SK-N-SH (cell line): ENCODE results near the gene WRAP73. TPM values are rescaled to one million over a fixed set of nuclear protein-coding genes. Genes with fewer than 3 reads are reported as not detected.

Source experiments
- CTCF ChIA-PET: fragments of 300-600, 350-600 bp; formaldehyde crosslinking; extraction: SDS; loops from one replicate; lab custom pipeline; 2021; lab: Yijun Ruan, JAX
- POLR2A ChIA-PET: fragments of 350-600 bp; sonication (Branson Sonifier 250); formaldehyde crosslinking; extraction: SDS; loops from one replicate; lab custom pipeline; 2020; ENCODE audit warnings: antibody characterized with exemption, inconsistent platforms; lab: Yijun Ruan, JAX
- DNase-seq: peaks from one replicate; pipeline ENCODE4 v3.0.0; 2012
- H2AFZ ChIP-seq: fragments of 200-600 bp; sonication (generic); 2 replicates; pipeline ENCODE4 v1.8.1; 2016; ENCODE audit warnings: antibody characterized with exemption, mild to moderate bottlenecking, low read depth
- H3F3A ChIP-seq: fragments of 200-600 bp; sonication (generic); replicated peaks from 2 replicates; pipeline ENCODE3; 2016; ENCODE audit warnings: antibody characterized with exemption, mild to moderate bottlenecking; ENCODE audit not compliant: insufficient read depth
- H3K27ac ChIP-seq, 2 experiments: fragments of 200-500 bp in 1 of 2; fragments of 200-600 bp in 1 of 2; sonication (Bioruptor generic) in 1 of 2; sonication (generic), shearing (Covaris generic) in 1 of 2; 2 replicates each; pipeline versions ENCODE4 v1.5.1 to v1.6.1; 2014 to 2016; ENCODE audit warnings: low read depth in 2 of 2, inconsistent platforms in 1 of 2, low read length in 1 of 2, mild to moderate bottlenecking in 1 of 2, mixed read lengths in 1 of 2
- H3K27me3 ChIP-seq: fragments of 200-600 bp; sonication (generic), shearing (Covaris generic); 2 replicates; pipeline ENCODE4 v1.6.1; 2016; ENCODE audit warnings: mixed run types; ENCODE audit not compliant: insufficient read depth
- H3K36me3 ChIP-seq, 2 experiments: fragments of 200-500 bp in 1 of 2; fragments of 200-600 bp in 1 of 2; sonication (Bioruptor generic) in 1 of 2; sonication (generic) in 1 of 2; replicated peaks in 1 of 2; 2 replicates each; pipeline versions ENCODE3 to v1.5.1; 2014 to 2016; ENCODE audit warnings: low read length in 1 of 2, mild to moderate bottlenecking in 1 of 2; ENCODE audit not compliant: insufficient read depth in 2 of 2, control insufficient read depth in 1 of 2
- H3K4me1 ChIP-seq, 2 experiments: fragments of 200-500 bp in 1 of 2; fragments of 200-600 bp in 1 of 2; sonication (Bioruptor generic) in 1 of 2; sonication (generic), shearing (Covaris generic) in 1 of 2; 2 replicates each; pipeline versions ENCODE4 v1.5.1 to v1.6.1; 2014 to 2016; ENCODE audit warnings: low read depth in 1 of 2, low read length in 1 of 2, mixed run types in 1 of 2; ENCODE audit not compliant: insufficient read depth in 2 of 2, control insufficient read depth in 1 of 2
- H3K4me2 ChIP-seq: fragments of 200-600 bp; sonication (generic), shearing (Covaris generic); 2 replicates; pipeline ENCODE4 v1.6.1; 2017; ENCODE audit warnings: mixed run types
- H3K4me3 ChIP-seq, 2 experiments: fragments of 200-500 bp in 1 of 2; fragments of 200-600 bp in 1 of 2; sonication (Bioruptor generic) in 1 of 2; sonication (generic), shearing (Covaris generic) in 1 of 2; 2 replicates each; pipeline versions ENCODE4 v1.5.1 to v1.8.1; 2014 to 2016; ENCODE audit warnings: low read depth in 2 of 2, inconsistent platforms in 1 of 2, low read length in 1 of 2, mild to moderate bottlenecking in 1 of 2, mixed read lengths in 1 of 2, moderate library complexity in 1 of 2
- H3K79me2 ChIP-seq: fragments of 200-600 bp; sonication (generic); 2 replicates; pipeline ENCODE4 v1.8.1; 2017; ENCODE audit warnings: mild to moderate bottlenecking; ENCODE audit not compliant: insufficient read depth
- H3K9ac ChIP-seq: fragments of 200-600 bp; sonication (generic); 2 replicates; pipeline ENCODE4 v1.6.1; 2017; ENCODE audit warnings: mixed run types
- H3K9me2 ChIP-seq: fragments of 200-600 bp; sonication (generic); 2 replicates; pipeline ENCODE4 v1.6.1; 2017; ENCODE audit warnings: mixed run types
- H3K9me3 ChIP-seq: fragments of 200-600 bp; sonication (generic); 2 replicates; pipeline ENCODE4 v1.6.1; 2017; ENCODE audit warnings: mixed run types, mild to moderate bottlenecking, moderate library complexity
- H4K20me1 ChIP-seq: fragments of 200-600 bp; sonication (generic); 2 replicates; pipeline ENCODE4 v1.6.1; 2017; ENCODE audit warnings: mild to moderate bottlenecking, mixed run types; ENCODE audit not compliant: insufficient read depth
- MEF2A ChIP-seq: IDR thresholded peaks from 2 replicates; pipeline ENCODE4 v1.4.0; 2012; ENCODE audit warnings: low read depth, borderline replicate concordance
- MXI1 ChIP-seq: IDR thresholded peaks from 2 replicates; pipeline ENCODE4 v1.6.1; 2012; ENCODE audit warnings: mild to moderate bottlenecking, low read depth, low read length, improper control_type of control experiment
- NRF1 ChIP-seq: IDR thresholded peaks from 2 replicates; pipeline ENCODE4 v1.6.1; 2012; ENCODE audit warnings: low read depth, mild to moderate bottlenecking, low read length
- POLR2AphosphoS5 ChIP-seq: IDR thresholded peaks from 2 replicates; pipeline ENCODE4 v1.6.1; 2012; ENCODE audit warnings: low read depth, low read length
- RXRA ChIP-seq: IDR thresholded peaks from 2 replicates; pipeline ENCODE4 v1.4.0; 2012; ENCODE audit warnings: low read depth, mild to moderate bottlenecking, borderline replicate concordance
- SMC3 ChIP-seq: IDR thresholded peaks from 2 replicates; pipeline ENCODE4 v1.6.1; 2012; ENCODE audit warnings: low read depth, low read length, improper control_type of control experiment
- TAF1 ChIP-seq: IDR thresholded peaks from 2 replicates; pipeline ENCODE4 v1.6.1; 2012; ENCODE audit warnings: low read depth, mild to moderate bottlenecking, low read length, moderate library complexity, borderline replicate concordance
- TCF12 ChIP-seq: IDR thresholded peaks from 2 replicates; pipeline ENCODE4 v1.4.0; 2012
- TEAD4 ChIP-seq: IDR thresholded peaks from 2 replicates; pipeline ENCODE4 v1.4.0; 2012; ENCODE audit warnings: mild to moderate bottlenecking, borderline replicate concordance; ENCODE audit not compliant: insufficient read depth
- WGBS: methylation state at CpG from one replicate; pipeline ENCODE4 v1.1.6; 2017; ENCODE audit warnings: low lambda C conversion rate; 5-methylcytosine and 5-hydroxymethylcytosine counted together
- polyA plus RNA-seq, 3 experiments: library from polyadenylated mRNA; depleted of rRNA; stranded (reverse); fragments of >200 nt; gene quantifications; 2 replicates each; pipeline ENCODE4 v1.2.3, GENCODE V29; 2012
- TF ChIP-seq, protein P1 (sequence below): fragments of 200-600 bp; sonication (generic); IDR thresholded peaks from 2 replicates; pipeline ENCODE4 v1.6.1; 2017; ENCODE audit warnings: antibody characterized with exemption, mild to moderate bottlenecking, moderate library complexity
- TF ChIP-seq, protein P2 (sequence below): IDR thresholded peaks from 2 replicates; pipeline ENCODE4 v1.4.0; 2012; ENCODE audit warnings: low read depth
- TF ChIP-seq, protein P3 (sequence below): fragments of 150-350 bp; IDR thresholded peaks from 2 replicates; pipeline ENCODE4 v1.6.1; 2016; ENCODE audit warnings: mild to moderate bottlenecking, low read depth, low read length
- TF ChIP-seq, protein P4 (sequence below): fragments of 150-350 bp; IDR thresholded peaks from 2 replicates; pipeline ENCODE4 v1.6.1; 2017; ENCODE audit warnings: antibody characterized with exemption, low read length, low read depth, borderline replicate concordance
- TF ChIP-seq, protein P5 (sequence below): IDR thresholded peaks from 2 replicates; pipeline ENCODE4 v1.4.0; 2012; ENCODE audit warnings: low read depth, borderline replicate concordance
- TF ChIP-seq, protein P6 (sequence below): IDR thresholded peaks from 2 replicates; pipeline ENCODE4 v1.6.1; 2012; ENCODE audit warnings: mild to moderate bottlenecking, low read depth, low read length, moderate library complexity

WRAP73 gene
- polyA plus RNA-seq, 1 of the 3 experiments (the other 2 are of a cell fraction): 61.9 TPM

DNA sequence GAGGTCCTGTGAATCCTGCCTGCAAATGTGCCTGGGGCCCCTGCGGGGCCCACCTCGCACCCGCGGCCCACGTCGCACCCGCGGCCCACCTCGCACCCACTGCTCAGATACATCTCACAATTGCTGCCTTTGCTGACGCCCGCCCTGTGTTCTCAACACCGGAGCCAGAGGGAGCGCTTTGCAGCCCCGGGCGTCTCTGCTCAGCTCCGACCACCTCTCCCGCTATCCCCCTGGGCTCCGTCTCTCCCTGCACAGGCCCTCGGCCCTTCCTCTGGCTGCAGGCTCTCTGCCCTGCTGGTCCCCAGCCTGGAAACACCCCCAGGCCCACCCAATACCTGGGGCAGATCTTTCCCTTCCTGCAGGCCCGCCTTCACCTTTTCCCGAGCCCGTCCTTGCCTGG lies 47.2 kb upstream of the WRAP73 start (continued):
- TF ChIP-seq TAF1 (no peak), RXRA (no peak)

DNA sequence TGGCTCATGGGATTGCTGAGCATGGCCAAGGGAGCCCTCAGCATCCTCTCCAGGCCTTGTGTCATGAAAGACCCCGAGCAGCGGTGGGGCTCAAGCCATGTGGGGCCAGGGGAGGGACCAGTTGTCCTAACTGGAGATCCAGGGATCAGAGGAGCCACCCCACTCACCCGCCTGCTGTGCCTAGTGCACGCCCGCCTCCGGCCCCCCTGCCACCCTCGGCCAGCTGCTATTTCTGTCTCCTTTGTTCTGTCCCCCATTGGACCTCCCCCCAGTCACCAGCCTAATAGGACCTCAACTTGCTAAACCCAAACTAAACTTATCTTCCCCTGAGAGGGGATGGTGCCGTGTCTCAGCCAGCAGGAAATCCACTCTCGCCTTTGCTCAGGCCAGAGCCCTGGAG lies 46.8 kb upstream of the WRAP73 start:
- Histone ChIP-seq H3K79me2 (no peaks in the 10 kb centered on the region), H3K9me3 (no peaks in the 10 kb centered on the region)
- POLR2A ChIA-PET: no interaction called here
- TF ChIP-seq MXI1: no peak
- TF ChIP-seq SMC3: no peak
- TF ChIP-seq, protein P1, sequence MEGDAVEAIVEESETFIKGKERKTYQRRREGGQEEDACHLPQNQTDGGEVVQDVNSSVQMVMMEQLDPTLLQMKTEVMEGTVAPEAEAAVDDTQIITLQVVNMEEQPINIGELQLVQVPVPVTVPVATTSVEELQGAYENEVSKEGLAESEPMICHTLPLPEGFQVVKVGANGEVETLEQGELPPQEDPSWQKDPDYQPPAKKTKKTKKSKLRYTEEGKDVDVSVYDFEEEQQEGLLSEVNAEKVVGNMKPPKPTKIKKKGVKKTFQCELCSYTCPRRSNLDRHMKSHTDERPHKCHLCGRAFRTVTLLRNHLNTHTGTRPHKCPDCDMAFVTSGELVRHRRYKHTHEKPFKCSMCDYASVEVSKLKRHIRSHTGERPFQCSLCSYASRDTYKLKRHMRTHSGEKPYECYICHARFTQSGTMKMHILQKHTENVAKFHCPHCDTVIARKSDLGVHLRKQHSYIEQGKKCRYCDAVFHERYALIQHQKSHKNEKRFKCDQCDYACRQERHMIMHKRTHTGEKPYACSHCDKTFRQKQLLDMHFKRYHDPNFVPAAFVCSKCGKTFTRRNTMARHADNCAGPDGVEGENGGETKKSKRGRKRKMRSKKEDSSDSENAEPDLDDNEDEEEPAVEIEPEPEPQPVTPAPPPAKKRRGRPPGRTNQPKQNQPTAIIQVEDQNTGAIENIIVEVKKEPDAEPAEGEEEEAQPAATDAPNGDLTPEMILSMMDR: no peak
- no peak for TF ChIP-seq MEF2A
- no peak for TF ChIP-seq NRF1
- TF ChIP-seq, protein P2, sequence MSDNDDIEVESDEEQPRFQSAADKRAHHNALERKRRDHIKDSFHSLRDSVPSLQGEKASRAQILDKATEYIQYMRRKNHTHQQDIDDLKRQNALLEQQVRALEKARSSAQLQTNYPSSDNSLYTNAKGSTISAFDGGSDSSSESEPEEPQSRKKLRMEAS: no peak
- no peak for TF ChIP-seq TCF12
- TF ChIP-seq, protein P3, sequence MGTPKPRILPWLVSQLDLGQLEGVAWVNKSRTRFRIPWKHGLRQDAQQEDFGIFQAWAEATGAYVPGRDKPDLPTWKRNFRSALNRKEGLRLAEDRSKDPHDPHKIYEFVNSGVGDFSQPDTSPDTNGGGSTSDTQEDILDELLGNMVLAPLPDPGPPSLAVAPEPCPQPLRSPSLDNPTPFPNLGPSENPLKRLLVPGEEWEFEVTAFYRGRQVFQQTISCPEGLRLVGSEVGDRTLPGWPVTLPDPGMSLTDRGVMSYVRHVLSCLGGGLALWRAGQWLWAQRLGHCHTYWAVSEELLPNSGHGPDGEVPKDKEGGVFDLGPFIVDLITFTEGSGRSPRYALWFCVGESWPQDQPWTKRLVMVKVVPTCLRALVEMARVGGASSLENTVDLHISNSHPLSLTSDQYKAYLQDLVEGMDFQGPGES: no peak
- TF ChIP-seq TEAD4: no peak
- TF ChIP-seq, protein P4, sequence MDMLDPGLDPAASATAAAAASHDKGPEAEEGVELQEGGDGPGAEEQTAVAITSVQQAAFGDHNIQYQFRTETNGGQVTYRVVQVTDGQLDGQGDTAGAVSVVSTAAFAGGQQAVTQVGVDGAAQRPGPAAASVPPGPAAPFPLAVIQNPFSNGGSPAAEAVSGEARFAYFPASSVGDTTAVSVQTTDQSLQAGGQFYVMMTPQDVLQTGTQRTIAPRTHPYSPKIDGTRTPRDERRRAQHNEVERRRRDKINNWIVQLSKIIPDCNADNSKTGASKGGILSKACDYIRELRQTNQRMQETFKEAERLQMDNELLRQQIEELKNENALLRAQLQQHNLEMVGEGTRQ: no peak
- TF ChIP-seq POLR2AphosphoS5: no peak
- TF ChIP-seq, protein P5, sequence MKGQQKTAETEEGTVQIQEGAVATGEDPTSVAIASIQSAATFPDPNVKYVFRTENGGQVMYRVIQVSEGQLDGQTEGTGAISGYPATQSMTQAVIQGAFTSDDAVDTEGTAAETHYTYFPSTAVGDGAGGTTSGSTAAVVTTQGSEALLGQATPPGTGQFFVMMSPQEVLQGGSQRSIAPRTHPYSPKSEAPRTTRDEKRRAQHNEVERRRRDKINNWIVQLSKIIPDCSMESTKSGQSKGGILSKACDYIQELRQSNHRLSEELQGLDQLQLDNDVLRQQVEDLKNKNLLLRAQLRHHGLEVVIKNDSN: no peak
- TF ChIP-seq, protein P6, sequence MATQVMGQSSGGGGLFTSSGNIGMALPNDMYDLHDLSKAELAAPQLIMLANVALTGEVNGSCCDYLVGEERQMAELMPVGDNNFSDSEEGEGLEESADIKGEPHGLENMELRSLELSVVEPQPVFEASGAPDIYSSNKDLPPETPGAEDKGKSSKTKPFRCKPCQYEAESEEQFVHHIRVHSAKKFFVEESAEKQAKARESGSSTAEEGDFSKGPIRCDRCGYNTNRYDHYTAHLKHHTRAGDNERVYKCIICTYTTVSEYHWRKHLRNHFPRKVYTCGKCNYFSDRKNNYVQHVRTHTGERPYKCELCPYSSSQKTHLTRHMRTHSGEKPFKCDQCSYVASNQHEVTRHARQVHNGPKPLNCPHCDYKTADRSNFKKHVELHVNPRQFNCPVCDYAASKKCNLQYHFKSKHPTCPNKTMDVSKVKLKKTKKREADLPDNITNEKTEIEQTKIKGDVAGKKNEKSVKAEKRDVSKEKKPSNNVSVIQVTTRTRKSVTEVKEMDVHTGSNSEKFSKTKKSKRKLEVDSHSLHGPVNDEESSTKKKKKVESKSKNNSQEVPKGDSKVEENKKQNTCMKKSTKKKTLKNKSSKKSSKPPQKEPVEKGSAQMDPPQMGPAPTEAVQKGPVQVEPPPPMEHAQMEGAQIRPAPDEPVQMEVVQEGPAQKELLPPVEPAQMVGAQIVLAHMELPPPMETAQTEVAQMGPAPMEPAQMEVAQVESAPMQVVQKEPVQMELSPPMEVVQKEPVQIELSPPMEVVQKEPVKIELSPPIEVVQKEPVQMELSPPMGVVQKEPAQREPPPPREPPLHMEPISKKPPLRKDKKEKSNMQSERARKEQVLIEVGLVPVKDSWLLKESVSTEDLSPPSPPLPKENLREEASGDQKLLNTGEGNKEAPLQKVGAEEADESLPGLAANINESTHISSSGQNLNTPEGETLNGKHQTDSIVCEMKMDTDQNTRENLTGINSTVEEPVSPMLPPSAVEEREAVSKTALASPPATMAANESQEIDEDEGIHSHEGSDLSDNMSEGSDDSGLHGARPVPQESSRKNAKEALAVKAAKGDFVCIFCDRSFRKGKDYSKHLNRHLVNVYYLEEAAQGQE: no peak
- TF ChIP-seq, all 33 proteins: peak for 0
- Histone ChIP-seq H3K9ac (no peak overlapping the region), H3K27me3 (no peaks in the 10 kb centered on the region), H3K27ac (no peak overlapping the region; a peak in 1 of 4 replicates), H3K4me2 (no peak overlapping the region), H2AFZ (no peak overlapping the region), H3K4me1 (peaks cover 0 to 43% of the 10 kb centered on the region in 2 experiments; a peak in 1 of 4 replicates), H3F3A (no peaks in the 10 kb centered on the region), H4K20me1 (no peaks in the 10 kb centered on the region), H3K36me3 (no peaks in the 10 kb centered on the region), H3K9me2 (no peaks in the 10 kb centered on the region), H3K4me3 (no peak overlapping the region)
- CTCF ChIA-PET: interaction anchor here (1.7 to 12.9 kb wide), 7 partner anchors 8 to 108 kb away, joined by 5 to 369 read pairs (median 14); no protein-coding TSS in a partner anchor
- 91% methylated on average over 7 of the region's 9 CpGs for WGBS
- no peak for DNase-seq
